ENCODE data around the gene BPI. TPM values are rescaled to one million over a fixed set of nuclear protein-coding genes. Genes with fewer than 3 reads are reported as not detected.

Gene BPI
- total and polyA plus RNA-seq, 9 donors, result 0.40 to 2.7 (median 0.86) TPM

- no peak overlapping the region for H3K27ac ChIP-seq (ENCODE audit: low read length)
- DNase-seq, result peak; percentile 23
Observed at GRCh38 chr20:38350879-38351775, 47.2 kb downstream of the BPI start.

GRCh38 chr20:38353316-38353715 lies 49.4 kb downstream of the BPI start:
- Histone ChIP-seq H3K4me3 (ENCODE audit: low read length) (no peak overlapping the region), H3K36me3 (ENCODE audit: control insufficient read depth, insufficient read depth, low read length) (no peaks in the 10 kb centered on the region), H3K27ac (ENCODE audit: low read length) (no peak overlapping the region), H3K9me3 (replicated peaks; ENCODE audit: control insufficient read depth, low read depth, low read length) (no peaks in the 10 kb centered on the region), H3K27me3 (ENCODE audit: control insufficient read depth, insufficient read depth, low read length) (no peaks in the 10 kb centered on the region), H3K4me1 (ENCODE audit: control insufficient read depth, insufficient read depth, low read length) (peaks cover 5% of the 10 kb centered on the region)
- no CpG with 5 or more reads among the region's 7 CpGs for WGBS (ENCODE audit: insufficient coverage)
- peak; percentile 44 for DNase-seq

More at GRCh38 chr20:38350879-38351775, 47.2 kb downstream of the BPI start:
- 66% methylated on average over 8 of the region's 15 CpGs for WGBS (ENCODE audit: insufficient coverage)
- no peaks in the 10 kb centered on the region for H3K27me3 ChIP-seq (ENCODE audit: control insufficient read depth, insufficient read depth, low read length)
- no peaks in the 10 kb centered on the region for H3K9me3 ChIP-seq (replicated peaks; ENCODE audit: control insufficient read depth, low read depth, low read length)
- H3K36me3 ChIP-seq (ENCODE audit: control insufficient read depth, insufficient read depth, low read length), result no peaks in the 10 kb centered on the region
- peaks cover 5% of the 10 kb centered on the region for H3K4me1 ChIP-seq (ENCODE audit: control insufficient read depth, insufficient read depth, low read length)
- H3K4me3 ChIP-seq (ENCODE audit: low read length), result no peak overlapping the region

- no peak for DNase-seq
- Histone ChIP-seq H3K27me3 (ENCODE audit: control insufficient read depth, insufficient read depth, low read length) (no peaks in the 10 kb centered on the region), H3K9me3 (replicated peaks; ENCODE audit: control insufficient read depth, low read depth, low read length) (no peaks in the 10 kb centered on the region), H3K4me3 (ENCODE audit: low read length) (no peak overlapping the region), H3K4me1 (ENCODE audit: control insufficient read depth, insufficient read depth, low read length) (peaks cover 5% of the 10 kb centered on the region), H3K27ac (ENCODE audit: low read length) (no peak overlapping the region), H3K36me3 (ENCODE audit: control insufficient read depth, insufficient read depth, low read length) (no peaks in the 10 kb centered on the region)
- 80% methylated on average over 9 of the region's 10 CpGs for WGBS (ENCODE audit: insufficient coverage)
Observed at GRCh38 chr20:38354227-38354626, 50.3 kb downstream of the BPI start.

- Histone ChIP-seq H3K27me3 (ENCODE audit: control insufficient read depth, insufficient read depth, low read length) (no peaks in the 10 kb centered on the region), H3K27ac (ENCODE audit: low read length) (no peak overlapping the region), H3K36me3 (ENCODE audit: control insufficient read depth, insufficient read depth, low read length) (no peaks in the 10 kb centered on the region), H3K4me3 (ENCODE audit: low read length) (no peak overlapping the region), H3K9me3 (replicated peaks; ENCODE audit: control insufficient read depth, low read depth, low read length) (no peaks in the 10 kb centered on the region), H3K4me1 (ENCODE audit: control insufficient read depth, insufficient read depth, low read length) (peaks cover 5% of the 10 kb centered on the region)
- DNase-seq, result no peak
- 66% methylated on average over 8 of the region's 18 CpGs for whole genome bisulfite sequencing (ENCODE audit: insufficient coverage)
Observed at GRCh38 chr20:38355161-38356012, 51.4 kb downstream of the BPI start.

- 100% methylated on average over 2 of the region's 7 CpGs for WGBS (ENCODE audit: insufficient coverage)
- Histone ChIP-seq H3K4me3 (ENCODE audit: low read length) (no peak overlapping the region), H3K27me3 (ENCODE audit: control insufficient read depth, insufficient read depth, low read length) (no peaks in the 10 kb centered on the region), H3K4me1 (ENCODE audit: control insufficient read depth, insufficient read depth, low read length) (no peaks in the 10 kb centered on the region), H3K27ac (ENCODE audit: low read length) (no peak overlapping the region), H3K9me3 (replicated peaks; ENCODE audit: control insufficient read depth, low read depth, low read length) (no peaks in the 10 kb centered on the region), H3K36me3 (ENCODE audit: control insufficient read depth, insufficient read depth, low read length) (no peaks in the 10 kb centered on the region)
- DNase-seq, result no peak
Observed at GRCh38 chr20:38357653-38358207, 53.8 kb downstream of the BPI start.

GRCh38 chr20:38358556-38358955 lies 54.6 kb downstream of the BPI start:
- Histone ChIP-seq H3K36me3 (ENCODE audit: control insufficient read depth, insufficient read depth, low read length) (no peaks in the 10 kb centered on the region), H3K27me3 (ENCODE audit: control insufficient read depth, insufficient read depth, low read length) (no peaks in the 10 kb centered on the region), H3K9me3 (replicated peaks; ENCODE audit: control insufficient read depth, low read depth, low read length) (no peaks in the 10 kb centered on the region), H3K4me3 (ENCODE audit: low read length) (no peak overlapping the region), H3K27ac (ENCODE audit: low read length) (no peak overlapping the region), H3K4me1 (ENCODE audit: control insufficient read depth, insufficient read depth, low read length) (no peaks in the 10 kb centered on the region)
- 74% methylated on average over 6 of the region's 7 CpGs for WGBS (ENCODE audit: insufficient coverage)
- no peak for DNase-seq

GRCh38 chr20:38363004-38363747 lies 59.2 kb downstream of the BPI start:
- DNase-seq, result no peak
- no peaks in the 10 kb centered on the region for H3K4me1 ChIP-seq (ENCODE audit: control insufficient read depth, insufficient read depth, low read length)
- no peaks in the 10 kb centered on the region for H3K36me3 ChIP-seq (ENCODE audit: control insufficient read depth, insufficient read depth, low read length)
- H3K27ac ChIP-seq (ENCODE audit: low read length), result no peak overlapping the region
- H3K27me3 ChIP-seq (ENCODE audit: control insufficient read depth, insufficient read depth, low read length), result no peaks in the 10 kb centered on the region
- no peak overlapping the region for H3K4me3 ChIP-seq (ENCODE audit: low read length)
- WGBS (ENCODE audit: insufficient coverage), result 94% methylated on average over 6 of the region's 8 CpGs
- no peaks in the 10 kb centered on the region for H3K9me3 ChIP-seq (replicated peaks; ENCODE audit: control insufficient read depth, low read depth, low read length)

GRCh38 chr20:38369389-38369788 lies 65.4 kb downstream of the BPI start:
- Histone ChIP-seq H3K4me3 (ENCODE audit: low read length) (no peak overlapping the region), H3K27me3 (ENCODE audit: control insufficient read depth, insufficient read depth, low read length) (no peaks in the 10 kb centered on the region)

GRCh38 chr20:38372806-38373205 lies 68.8 kb downstream of the BPI start:
- Histone ChIP-seq H3K4me1 (ENCODE audit: control insufficient read depth, insufficient read depth, low read length) (no peaks in the 10 kb centered on the region), H3K27me3 (ENCODE audit: control insufficient read depth, insufficient read depth, low read length) (no peaks in the 10 kb centered on the region), H3K9me3 (replicated peaks; ENCODE audit: control insufficient read depth, low read depth, low read length) (no peaks in the 10 kb centered on the region), H3K4me3 (ENCODE audit: low read length) (no peak overlapping the region), H3K36me3 (ENCODE audit: control insufficient read depth, insufficient read depth, low read length) (no peaks in the 10 kb centered on the region), H3K27ac (ENCODE audit: low read length) (no peak overlapping the region)
- WGBS (ENCODE audit: insufficient coverage), result no CpG with 5 or more reads among the region's 5 CpGs
- no peak for DNase-seq

More at GRCh38 chr20:38369389-38369788, 65.4 kb downstream of the BPI start:
- WGBS (ENCODE audit: insufficient coverage), result 0% methylated on average over 1 of the region's 2 CpGs
- Histone ChIP-seq H3K4me1 (ENCODE audit: control insufficient read depth, insufficient read depth, low read length) (no peaks in the 10 kb centered on the region), H3K9me3 (replicated peaks; ENCODE audit: control insufficient read depth, low read depth, low read length) (no peaks in the 10 kb centered on the region), H3K36me3 (ENCODE audit: control insufficient read depth, insufficient read depth, low read length) (no peaks in the 10 kb centered on the region), H3K27ac (ENCODE audit: low read length) (no peak overlapping the region)
- no peak for DNase-seq

All from muscle of leg (tissue), 11 donors.